GM21717 (cell line): ENCODE results near the gene ZNF345.
A peak's percentile ranks its signal among the peaks of the same experiment; 100 is the strongest.

Experiments
- ATAC-seq: cut with Tn5 transposase; IDR thresholded peaks from one replicate; pipeline ENCODE4 v1.9.1; 2021; ENCODE audit warnings: mild to moderate bottlenecking, moderate library complexity; ENCODE audit not compliant: unreplicated experiment

The ZNF345 gene

DNA sequence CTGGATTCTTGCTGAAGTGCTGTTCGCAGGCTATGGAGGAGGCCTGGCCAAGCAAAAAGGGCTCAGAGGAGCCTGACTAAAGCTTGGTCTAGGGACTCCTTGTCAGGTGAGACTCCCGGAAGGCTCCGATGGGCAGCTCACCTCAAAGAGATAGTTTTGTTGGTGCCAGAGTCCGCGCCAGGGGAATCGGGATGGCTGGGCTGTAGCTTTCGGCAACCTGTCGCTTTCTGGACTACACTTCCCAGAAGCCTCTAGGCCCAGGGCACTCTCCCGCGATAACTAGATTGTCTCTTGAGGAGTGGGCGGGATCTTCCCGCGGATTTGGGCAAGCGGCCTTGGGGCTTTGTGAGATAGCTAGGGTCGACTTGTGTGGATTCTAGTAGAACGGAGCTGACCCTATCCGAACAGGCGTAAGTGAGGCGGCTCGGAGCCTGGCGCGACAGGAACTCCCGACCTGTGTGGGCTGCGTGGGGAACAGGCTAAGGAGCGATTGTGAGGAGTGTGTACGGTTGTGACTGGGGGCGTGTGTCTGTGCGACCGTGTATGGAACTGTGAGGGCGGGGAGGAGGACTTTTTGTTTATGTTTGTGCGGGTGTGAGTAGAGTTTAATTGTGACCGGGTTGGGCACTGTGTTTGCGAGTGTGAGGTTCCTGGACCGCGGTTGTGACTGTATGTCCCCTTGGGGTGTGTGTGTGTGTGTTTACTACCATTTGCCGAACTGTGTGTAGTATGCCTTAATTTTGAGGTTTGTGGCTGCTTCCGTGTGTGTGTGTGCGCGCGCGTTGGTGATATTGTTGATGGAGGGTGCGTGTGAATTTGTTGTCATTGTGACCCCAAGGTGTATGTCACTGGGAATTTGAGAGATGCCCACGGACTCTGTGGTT lies at the start of gene ZNF345:
ZNF345 (plus strand) TSS at position 318 of the 884 bp plus-strand sequence. CDS start 25,955 bp downstream, outside the sequence.
- ATAC-seq: peak; percentile 76

DNA sequence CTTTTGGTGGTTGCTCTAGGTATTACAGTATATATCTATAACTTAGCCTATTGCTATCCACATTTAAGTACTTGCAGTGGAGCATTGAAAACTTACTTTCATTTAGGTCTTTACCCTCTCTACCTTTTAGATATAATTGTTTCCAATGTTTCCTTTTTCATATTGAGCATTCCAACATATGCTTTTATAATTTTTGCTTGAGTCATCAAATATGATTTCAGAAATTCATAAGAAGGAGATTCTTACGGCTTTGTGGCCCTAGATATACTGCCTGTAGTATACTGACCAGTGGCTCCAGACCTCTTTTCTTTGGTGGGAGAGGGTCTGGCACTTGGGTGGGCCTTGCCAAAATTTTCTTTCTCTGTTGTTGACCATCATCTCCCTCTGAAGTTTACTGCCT lies 45.3 kb upstream of the ZNF345 start:
- ATAC-seq: no peak

GRCh38 chr19:36807029-36807428 lies 43.6 kb upstream of the ZNF345 start:
- ATAC-seq: no peak

GRCh38 chr19:36819130-36819630 lies 31.5 kb upstream of the ZNF345 start:
- ATAC-seq: no peak

DNA sequence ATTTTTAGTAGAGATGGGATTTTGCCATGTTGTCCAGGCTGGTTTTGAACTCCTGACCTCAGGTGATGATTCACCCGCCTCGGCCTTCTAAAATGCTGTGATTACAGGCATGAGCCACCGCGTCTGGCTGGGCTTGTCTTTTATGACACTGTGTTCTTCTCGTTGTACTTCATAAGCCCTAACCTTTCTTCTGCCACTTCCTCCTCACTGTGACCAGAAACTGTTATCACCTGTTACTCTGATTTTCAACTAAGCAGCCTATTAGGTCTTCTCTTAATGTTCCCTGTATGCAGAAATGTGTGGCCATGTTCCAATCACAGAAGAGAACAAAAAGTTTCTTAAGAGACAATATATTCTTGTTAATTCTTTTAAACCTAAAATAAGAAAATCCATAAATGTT lies 28.9 kb upstream of the ZNF345 start:
- ATAC-seq: no peak

- ATAC-seq: no peak
Observed at GRCh38 chr19:36833430-36833829, 17.2 kb upstream of the ZNF345 start.

GRCh38 chr19:36837176-36837905 lies 13.3 kb upstream of the ZNF345 start:
- no peak for ATAC-seq

DNA sequence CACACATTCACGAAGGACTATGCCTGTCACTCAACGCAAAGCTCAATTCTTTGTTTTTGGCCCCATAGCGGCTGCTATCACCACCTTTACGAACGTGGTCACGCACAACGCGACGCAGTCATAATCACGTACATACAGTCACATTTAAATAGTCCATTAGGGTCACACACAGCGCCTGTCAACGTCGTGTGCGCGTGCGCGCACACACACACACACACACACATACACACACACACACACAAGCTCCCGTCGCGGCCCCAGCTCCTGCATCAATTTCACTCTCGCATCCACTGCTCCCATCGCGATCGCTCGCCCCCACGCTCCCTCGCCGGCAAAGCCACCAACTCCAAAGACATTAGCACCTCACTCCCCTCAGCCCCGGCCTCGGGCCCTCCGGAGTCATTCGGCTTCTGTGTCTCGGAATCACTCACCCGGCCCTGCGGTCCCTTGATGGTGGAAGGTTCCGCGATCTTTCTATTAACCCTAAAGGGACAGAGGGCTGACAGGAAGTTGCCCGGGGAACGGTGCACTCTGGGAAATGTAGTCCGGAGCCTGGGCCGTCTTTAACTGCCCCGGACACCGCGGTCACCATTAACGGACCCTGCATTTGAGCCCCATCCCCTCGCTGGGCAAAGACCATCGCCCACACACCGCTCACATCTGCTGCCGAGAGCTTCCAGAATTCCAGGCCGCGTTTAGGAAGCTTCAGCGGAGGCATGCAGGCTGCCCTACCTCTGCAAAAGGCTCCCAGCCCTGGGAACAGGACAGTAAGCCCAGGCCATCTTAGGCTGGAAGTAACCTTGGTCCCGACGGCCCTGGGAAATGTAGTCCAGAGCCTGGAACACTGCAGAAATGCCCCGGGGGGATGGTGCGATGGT lies 12.5 kb upstream of the ZNF345 start, which contains the start of gene ZNF790:
ZNF790 (minus strand) TSS at position 482 of the 878 bp plus-strand sequence. CDS start 12,768 bp downstream, outside the sequence.
- ATAC-seq: peak; percentile 88

GRCh38 chr19:36838784-36839324 lies 11.8 kb upstream of the ZNF345 start:
- ATAC-seq: peak; percentile 20

DNA sequence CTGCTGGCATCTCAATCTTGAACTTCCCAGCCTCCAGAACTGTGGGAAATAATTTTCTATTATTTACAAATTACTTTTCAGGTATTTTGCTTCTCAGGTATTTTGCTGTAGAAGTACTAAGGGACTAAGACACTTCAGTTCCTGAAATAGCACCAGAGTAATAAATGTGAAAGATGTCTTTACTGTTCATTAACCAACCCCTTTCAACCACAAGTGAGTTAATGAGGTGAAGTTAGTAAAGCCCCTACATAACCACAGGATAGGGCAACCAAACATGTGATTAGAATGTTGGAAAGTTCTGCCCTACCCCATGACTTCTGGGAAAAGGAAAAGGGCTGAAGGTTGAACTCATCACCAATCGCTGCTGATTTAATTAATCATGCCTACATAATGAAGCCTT lies 2.7 kb upstream of the ZNF345 start:
- ATAC-seq: no peak

GRCh38 chr19:36849701-36850558 lies 746 bp upstream of the ZNF345 start:
- peak; percentile 88 for ATAC-seq

DNA sequence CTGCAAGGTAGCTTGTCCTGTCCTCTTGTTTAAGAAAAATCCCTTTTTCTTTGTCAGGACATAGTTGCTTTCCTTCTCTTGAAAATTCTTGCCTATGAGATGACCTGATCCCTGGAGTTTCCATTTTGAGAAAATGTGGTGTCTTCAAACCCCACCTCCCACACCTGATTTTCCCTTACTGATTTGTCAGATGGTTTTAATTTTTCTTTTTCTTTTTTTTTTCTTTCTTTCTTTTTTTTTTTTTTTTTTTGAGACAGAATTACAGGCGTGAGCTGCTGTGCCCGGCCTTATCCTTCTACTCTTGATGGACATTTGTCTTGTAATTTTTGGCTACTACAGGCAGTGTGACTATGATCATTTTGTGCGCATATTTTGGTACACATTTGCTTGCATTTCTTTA lies 1.2 kb downstream of the ZNF345 start:
- no peak for ATAC-seq

- ATAC-seq: no peak
Observed at GRCh38 chr19:36876993-36877938, 26.6 kb downstream of the ZNF345 start.

DNA sequence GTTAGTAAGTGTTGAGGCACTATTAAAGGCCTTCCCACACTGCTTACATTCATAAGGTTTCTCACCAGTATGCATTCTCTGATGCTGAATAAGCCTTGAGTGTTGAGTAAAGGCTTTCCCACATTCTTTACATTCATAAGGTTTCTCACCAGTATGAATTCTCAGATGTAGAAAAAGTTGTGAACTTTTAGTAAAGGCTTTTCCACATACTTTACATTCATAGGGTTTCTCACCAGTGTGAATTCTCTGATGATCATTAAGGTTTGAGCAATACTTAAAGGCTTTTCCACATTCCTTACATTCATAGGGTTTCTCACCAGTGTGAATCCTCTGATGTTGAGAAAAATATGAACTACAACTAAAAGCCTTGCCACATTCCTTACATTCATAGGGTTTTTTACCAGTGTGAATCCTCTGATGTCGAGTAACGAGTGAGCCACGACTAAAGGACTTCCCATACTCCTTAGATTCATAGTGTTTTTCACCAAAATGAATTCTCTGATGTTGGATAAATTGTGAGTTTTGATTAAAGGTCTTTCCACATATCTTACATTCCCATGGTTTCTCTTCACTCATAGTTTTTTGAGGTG lies 41.2 kb downstream of the ZNF345 start:
- no peak for ATAC-seq

- ATAC-seq: no peak
Observed at GRCh38 chr19:36894849-36895383, 44.2 kb downstream of the ZNF345 start.

DNA sequence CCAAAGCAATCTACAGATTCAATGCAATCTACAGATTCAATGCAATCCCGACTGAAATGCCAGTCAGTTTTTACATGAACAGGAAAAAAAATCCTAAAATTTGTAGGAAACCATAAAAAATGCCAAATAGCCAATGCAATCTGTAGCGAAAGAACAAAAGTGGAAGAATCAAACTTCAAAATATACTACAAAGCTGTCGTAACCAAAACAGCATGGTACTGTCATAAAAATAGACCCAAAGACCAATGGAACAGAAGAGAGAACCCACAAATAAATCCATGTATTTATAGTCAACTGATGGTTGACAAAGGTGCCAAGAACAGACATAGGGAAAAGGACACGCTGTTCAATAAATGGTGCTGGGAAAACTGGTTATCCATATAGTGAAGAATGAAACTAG lies 47.7 kb downstream of the ZNF345 start:
- ATAC-seq: no peak

- ATAC-seq: peak; percentile 84
Observed at GRCh38 chr19:36915992-36916830, 65.5 kb downstream of the ZNF345 start, which contains the start of the genes ZNF568 and ZNF829. TSS of gene ZNF568 (plus strand) at chr19:36916332. CDS start at chr19:36922771, 6,439 bp downstream. TSS of gene ZNF829 (minus strand) at chr19:36916291. CDS start at chr19:36915167, 1,124 bp downstream.
